ENCODE measurements around the gene VAMP5. TPM values are rescaled to one million over a fixed set of nuclear protein-coding genes. Genes with fewer than 3 reads are reported as not detected.

VAMP5 gene
- total and polyA plus RNA-seq, 2 donors (not counting 1 experiment from before 2014, with no cell fraction given), result 16.9 to 28.6 TPM

- intact Hi-C loops (cut with micrococcal nuclease), result loop anchor here (1.0 to 10.0 kb wide), 4 partner anchors 10 to 493 kb away; partner anchors contain the start of genes POLR1A, PTCD3, RNF181 and TMEM150A
- 9% methylated on average over 57 of the region's 73 CpGs for WGBS (ENCODE audit: insufficient coverage)
- Histone ChIP-seq H3K79me2 (ENCODE audit: control insufficient read depth, insufficient read depth, low read length) (peaks cover 26% of the 10 kb centered on the region), H3K9ac (ENCODE audit: low read length) (peak within 1 kb of the TSS; percentile 80), H3K4me1 (ENCODE audit: control insufficient read depth in 2 of 2, insufficient read depth in 2 of 2, low read length in 2 of 2) (peaks cover 13 to 29% of the 10 kb centered on the region in 2 donors), H3K4me2 (replicated peaks; ENCODE audit: low read depth, low read length, poor library complexity, severe bottlenecking) (peak within 1 kb of the TSS; percentile 76), H2AFZ (ENCODE audit: insufficient read depth, low read depth, low read length, poor library complexity, severe bottlenecking) (peak within 1 kb of the TSS; percentile 89), H3K36me3 (replicated peaks in 1 of 2; ENCODE audit: control extremely low read depth in 1 of 2, control insufficient read depth in 1 of 2, extremely low read depth in 1 of 2, insufficient read depth in 2 of 2, low read length in 1 of 2) (peaks cover 0 to 23% of the 10 kb centered on the region in 2 experiments), H4K20me1 (ENCODE audit: control insufficient read depth, insufficient read depth, low read length, poor library complexity, severe bottlenecking) (peaks cover 27% of the 10 kb centered on the region), H3K4me3 (ENCODE audit: control extremely low read depth in 1 of 5, extremely low read depth in 1 of 5, insufficient read depth in 1 of 5, low read depth in 2 of 5, low read length in 4 of 5) (peak within 1 kb of the TSS; percentile 72 to 88 (median 76)), H3K27ac (ENCODE audit: low read length in 2 of 2) (peak within 1 kb of the TSS; percentile 34 to 83), H3K9me3 (ENCODE audit: control extremely low read depth in 1 of 3, control insufficient read depth in 2 of 3, insufficient read depth in 1 of 3, low read length in 2 of 3) (no peaks in the 10 kb centered on the region), H3K27me3 (replicated peaks in 1 of 4; ENCODE audit: control extremely low read depth in 1 of 4, control insufficient read depth in 3 of 4, insufficient read depth in 4 of 4, low read length in 3 of 4) (no peaks in the 10 kb centered on the region)
- ChIA-PET POLR2A (interaction anchor here (0.5 to 1.4 kb wide), 8 partner anchors 9 to 220 kb away, joined by 3 to 11 read pairs (median 5); partner anchors contain the start of genes MAT2A, RNF181, SH2D6 and TMEM150A), CTCF (interaction anchor here (0.6 to 1.0 kb wide), 4 partner anchors 9 to 60 kb away, joined by 3 to 5 read pairs (median 4); partner anchors contain the start of gene TMEM150A)
- TF ChIP-seq EZH2 (IDR thresholded peaks at IDR 0.05; ENCODE audit: borderline replicate concordance, insufficient read depth, low read depth, low read length, poor library complexity, severe bottlenecking) (no peak), CTCF (IDR thresholded peaks at IDR 0.05) (no peak)
- H3K27ac Mint-ChIP-seq, result peak within 1 kb of the TSS; percentile 95
- ATAC-seq (ENCODE audit: low read depth) (peak; percentile 66), DNase-seq (peak; percentile 89)
- no peaks in the 10 kb centered on the region for H3K9me3 Mint-ChIP-seq (ENCODE audit: insufficient read depth)
- H3K4me1 Mint-ChIP-seq, result peaks cover 33% of the 10 kb centered on the region
- H3K27me3 Mint-ChIP-seq, result no peaks in the 10 kb centered on the region
- H3K4me3 Mint-ChIP-seq, result peak within 1 kb of the TSS; percentile 98
Measured at GRCh38 chr2:85611705-85612587, 27.7 kb downstream of the VAMP5 start, which contains the start of gene C2orf68. Gene C2orf68 (minus strand): TSS chr2:85612066. CDS start chr2:85611984, 82 bp downstream.

Data from B cell (primary cell).